Urothelium cell line (cell line): ENCODE results near the gene HBS1L.
"Not testable (repeated sequence)": the region's sequence is repeated elsewhere in the genome, so short reads cannot be mapped to it uniquely, and the experiment has no call there.

Experiments used
- DNase-seq: peaks from one replicate; pipeline ENCODE4 v3.0.0; 2011; ENCODE audit warnings: low spot score, mixed read lengths
- FAIRE-seq: peaks from 2 replicates; lab custom pipeline; 2011; peaks lifted over from hg19 to GRCh38; lab: Jason Lieb, UNC

HBS1L gene

DNA sequence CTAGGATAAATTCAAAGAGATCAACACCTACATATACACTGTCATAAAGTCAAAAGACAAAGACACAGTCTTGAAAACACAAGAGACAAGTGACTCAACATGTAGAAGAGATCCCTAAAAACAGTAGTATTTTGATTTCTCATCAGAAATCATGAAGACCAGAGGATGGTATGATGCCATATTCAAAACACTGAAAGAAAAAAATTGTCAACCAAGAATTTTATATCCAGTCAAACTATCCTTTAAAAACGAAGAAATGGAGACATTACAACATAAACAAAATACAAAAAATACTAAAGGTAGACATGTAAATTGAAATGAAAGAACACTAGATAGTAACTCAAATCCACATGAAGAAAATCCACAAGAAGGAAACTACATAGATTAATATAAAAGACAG, 27.3 kb upstream of the HBS1L start:
- DNase-seq (no peak), FAIRE-seq (no peak)

- DNase-seq: no peak
- no peak for FAIRE-seq
Observed at GRCh38 chr6:135075018-135075417, 20.4 kb upstream of the HBS1L start.

- no peak for DNase-seq
- no peak for FAIRE-seq
Observed at GRCh38 chr6:135073756-135074393, 19.3 kb upstream of the HBS1L start.

- no peak for DNase-seq
- no peak for FAIRE-seq
Observed at GRCh38 chr6:135073217-135073616, 18.6 kb upstream of the HBS1L start.

DNA sequence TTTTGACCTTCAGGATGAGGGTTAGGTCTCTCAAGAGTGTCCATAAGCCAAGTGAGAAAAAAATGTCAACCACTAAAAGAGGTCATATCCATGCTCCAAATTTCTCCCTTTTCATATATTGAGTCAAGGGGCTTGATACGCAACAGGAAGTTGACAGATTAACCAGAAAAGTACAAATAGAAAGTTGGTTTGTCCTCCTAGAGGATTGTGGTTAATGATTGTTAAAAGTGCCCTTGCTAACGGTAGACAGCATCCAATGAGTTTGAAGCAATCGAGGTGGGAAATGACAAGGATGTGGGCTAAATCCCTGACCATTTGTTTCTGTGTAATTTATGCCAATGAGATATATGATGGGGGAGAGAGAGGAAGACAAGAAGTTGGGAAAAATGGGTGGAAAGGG, 18.1 kb upstream of the HBS1L start:
- DNase-seq: no peak
- no peak for FAIRE-seq

DNA sequence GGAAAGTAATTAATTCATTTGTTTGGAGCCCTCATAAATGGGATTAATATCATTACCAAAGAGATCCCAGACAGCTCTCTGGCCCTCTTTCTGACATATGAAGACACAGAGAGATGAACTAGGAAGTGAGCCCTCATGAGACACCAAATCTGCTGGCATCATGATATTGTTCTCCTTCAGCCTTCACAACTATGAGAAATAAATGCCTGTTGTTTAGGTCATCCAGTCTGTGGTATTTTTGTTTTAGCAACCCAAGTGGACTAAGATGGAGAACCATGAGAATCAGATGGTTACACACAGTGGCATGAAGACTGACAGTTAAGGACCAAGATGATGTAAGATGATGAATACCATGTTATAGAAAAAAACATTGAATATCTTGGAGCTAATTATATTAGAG, 16.9 kb upstream of the HBS1L start:
- DNase-seq: no peak
- FAIRE-seq: no peak

- no peak for DNase-seq
- FAIRE-seq: no peak
Observed at GRCh38 chr6:135067911-135068310, 13.3 kb upstream of the HBS1L start.

- no peak for DNase-seq
- FAIRE-seq: no peak
Observed at GRCh38 chr6:135066806-135067205, 12.2 kb upstream of the HBS1L start.

DNA sequence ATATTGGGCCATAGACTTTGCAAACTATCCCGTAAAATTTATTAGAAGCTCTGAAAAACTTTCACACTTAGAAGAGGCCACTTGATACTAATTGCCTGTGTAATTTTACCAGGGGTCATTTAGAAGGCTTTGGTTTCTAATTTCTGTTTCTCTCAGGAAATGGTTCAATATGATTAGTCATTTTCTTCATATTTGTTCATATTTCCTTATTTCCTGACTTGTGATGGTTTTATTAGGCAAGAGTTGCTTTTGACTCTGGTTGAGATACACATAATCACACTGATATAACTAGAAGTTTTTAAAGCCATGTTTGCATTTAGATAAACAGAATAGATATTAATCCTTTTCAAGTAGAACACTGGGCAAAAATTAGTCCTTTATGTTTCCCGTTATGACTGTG, 11.8 kb upstream of the HBS1L start:
- no peak for FAIRE-seq

GRCh38 chr6:135064586-135064985, 10.0 kb upstream of the HBS1L start:
- no peak for FAIRE-seq

More for the DNA sequence above, 11.8 kb upstream of the HBS1L start:
- no peak for DNase-seq

GRCh38 chr6:135063926-135064325, 9.3 kb upstream of the HBS1L start:
- DNase-seq: no peak
- no peak for FAIRE-seq

More at GRCh38 chr6:135064586-135064985, 10.0 kb upstream of the HBS1L start:
- DNase-seq: no peak

- DNase-seq (no peak), FAIRE-seq (no peak)
Observed at GRCh38 chr6:135062735-135063134, 8.1 kb upstream of the HBS1L start.

GRCh38 chr6:135060076-135060475, 5.5 kb upstream of the HBS1L start:
- DNase-seq (no peak), FAIRE-seq (no peak)

- DNase-seq, FAIRE-seq: not testable (repeated sequence)
Observed at GRCh38 chr6:135058299-135058698, 3.7 kb upstream of the HBS1L start.

- FAIRE-seq (no peak), DNase-seq (no peak)
Observed at GRCh38 chr6:135056632-135057031, 2.0 kb upstream of the HBS1L start.

DNA sequence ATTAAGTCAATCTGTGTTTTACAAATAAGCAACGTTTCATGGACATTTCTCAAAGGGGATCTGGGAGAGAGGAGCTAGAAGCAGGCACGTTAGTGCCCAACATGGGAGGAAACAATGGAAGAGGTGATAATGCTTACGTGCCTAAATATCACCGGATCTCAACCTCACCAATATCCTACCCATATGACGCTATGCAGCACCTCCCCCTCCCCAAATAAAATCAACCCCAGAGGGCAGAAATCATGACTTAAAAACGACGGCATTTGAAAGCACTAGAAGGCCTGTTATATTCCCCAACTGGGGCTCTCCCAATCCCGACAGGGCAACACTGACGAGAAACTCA, 425 bp downstream of the HBS1L start:
- FAIRE-seq (no peak), DNase-seq (no peak)

DNA sequence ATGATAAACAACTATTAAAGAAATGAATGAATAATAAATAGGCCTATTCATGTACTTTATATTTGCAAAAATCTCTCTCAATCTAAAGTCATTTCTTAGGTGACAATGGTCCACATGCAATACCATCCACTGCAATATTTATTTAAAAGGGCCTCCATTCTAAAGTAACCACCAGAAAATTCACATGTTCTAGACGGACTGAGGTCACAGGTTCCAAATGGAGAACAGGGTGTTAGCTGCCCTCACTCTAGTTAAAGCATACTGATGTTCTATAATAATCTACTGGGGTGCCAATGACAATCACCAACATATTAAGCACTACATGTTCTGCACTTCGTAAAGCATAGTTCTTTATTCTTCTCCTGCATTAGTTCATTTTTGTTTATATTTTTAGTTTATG, 1.2 kb downstream of the HBS1L start:
- FAIRE-seq (no peak), DNase-seq (no peak)

GRCh38 chr6:135052939-135053338, 1.7 kb downstream of the HBS1L start:
- FAIRE-seq (no peak), DNase-seq (no peak)

DNA sequence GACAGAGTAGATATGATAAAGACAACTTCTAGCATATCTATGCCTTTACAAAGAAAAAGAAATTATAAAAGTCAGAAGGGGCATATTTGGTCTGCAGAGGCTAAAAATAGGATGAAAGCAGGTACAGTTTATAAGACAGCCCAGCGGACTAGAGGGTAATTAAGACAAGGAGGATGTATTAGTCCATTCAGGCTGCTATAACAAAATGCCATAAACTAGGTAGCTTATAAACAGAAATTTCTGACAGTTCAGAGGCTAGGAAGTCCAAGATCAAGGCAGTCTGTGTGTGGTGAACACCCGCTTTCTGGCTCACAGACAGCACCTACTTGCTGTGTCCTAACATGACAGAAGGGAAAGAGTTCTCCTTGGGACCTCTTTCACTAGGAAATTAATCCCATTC, 5.7 kb downstream of the HBS1L start:
- DNase-seq (no peak), FAIRE-seq (no peak)

DNA sequence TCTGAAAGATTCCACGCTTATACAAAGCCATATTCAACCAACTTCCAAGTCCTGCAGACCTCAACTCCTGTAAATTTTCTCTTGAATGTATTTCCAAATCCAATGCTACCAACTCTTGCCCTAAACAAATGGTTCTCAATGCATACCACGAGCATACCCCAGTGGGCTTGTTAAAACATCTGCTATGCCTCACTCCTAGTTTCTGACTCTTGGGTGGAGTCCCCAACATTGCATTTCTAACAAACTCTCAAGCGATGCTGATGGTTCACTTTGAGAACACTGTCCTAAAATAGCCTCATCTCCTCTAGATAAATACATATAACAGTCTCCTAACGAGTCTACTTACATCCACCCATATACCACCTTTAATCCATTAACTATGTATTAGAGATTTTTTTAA, 7.3 kb downstream of the HBS1L start:
- no peak for DNase-seq
- no peak for FAIRE-seq

DNA sequence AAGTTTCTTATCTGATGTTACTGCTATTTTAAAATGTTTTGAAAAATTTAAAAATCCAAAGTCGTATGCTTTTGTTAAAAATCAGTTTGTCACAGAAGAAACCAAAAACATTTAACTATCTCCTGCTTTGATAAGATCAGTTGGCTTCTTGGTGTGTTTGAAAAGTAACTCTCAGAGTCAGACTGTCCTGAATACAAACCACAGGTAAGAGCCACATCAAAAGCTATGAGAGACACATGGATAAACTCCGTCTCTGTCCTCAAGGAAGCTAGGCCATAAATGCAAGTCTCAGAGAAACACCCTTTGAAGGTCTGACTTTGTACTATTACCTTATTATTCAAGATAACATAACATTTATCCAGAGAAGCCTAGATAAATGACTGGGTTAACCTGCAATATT, 7.7 kb downstream of the HBS1L start:
- no peak for FAIRE-seq
- no peak for DNase-seq

GRCh38 chr6:135044639-135045038, 10.0 kb downstream of the HBS1L start:
- FAIRE-seq: no peak
- no peak for DNase-seq

DNA sequence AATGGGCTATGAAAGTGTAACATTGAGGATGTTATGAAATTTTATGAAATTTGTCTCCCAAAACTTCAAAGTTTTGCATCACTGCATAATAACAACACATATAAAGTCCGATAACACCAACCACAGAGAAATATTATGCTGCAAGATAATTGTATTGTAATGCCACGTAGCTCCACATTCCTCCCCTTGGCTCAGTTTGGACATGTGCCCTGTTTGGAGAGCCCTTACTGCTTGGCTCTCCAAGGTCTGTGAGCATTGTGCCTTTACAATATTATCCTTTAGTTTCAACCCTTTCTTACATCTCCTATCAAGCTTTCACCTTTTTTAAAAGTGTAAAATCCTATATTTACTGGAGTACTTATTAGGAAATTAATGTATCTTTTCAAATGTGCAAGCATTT, 10.8 kb downstream of the HBS1L start:
- FAIRE-seq: no peak

More for the DNA sequence above, 10.8 kb downstream of the HBS1L start:
- no peak for DNase-seq
